LNCaP clone FGC (cell line): ENCODE data around the gene DYRK3.
"Not testable (repeated sequence)": the region's sequence is repeated elsewhere in the genome, so short reads cannot be mapped to it uniquely, and the experiment has no call there.

ENCODE experiments used
- DNase-seq: peaks from one replicate; pipeline ENCODE4 v3.0.0-alpha.2; 2011; ENCODE audit warnings: low read depth
- H3K4me3 ChIP-seq: 2 replicates; pipeline ENCODE4 v1.5.1; 2011; ENCODE audit warnings: mild to moderate bottlenecking, low read depth, low read length, control low read depth
- TF ChIP-seq, protein P1 (sequence below): IDR thresholded peaks from 2 replicates; pipeline ENCODE4 v1.5.1; 2012; ENCODE audit warnings: mild to moderate bottlenecking; ENCODE audit not compliant: control insufficient read depth, insufficient read depth; ENCODE audit errors: extremely low read depth

The DYRK3 gene

DNA sequence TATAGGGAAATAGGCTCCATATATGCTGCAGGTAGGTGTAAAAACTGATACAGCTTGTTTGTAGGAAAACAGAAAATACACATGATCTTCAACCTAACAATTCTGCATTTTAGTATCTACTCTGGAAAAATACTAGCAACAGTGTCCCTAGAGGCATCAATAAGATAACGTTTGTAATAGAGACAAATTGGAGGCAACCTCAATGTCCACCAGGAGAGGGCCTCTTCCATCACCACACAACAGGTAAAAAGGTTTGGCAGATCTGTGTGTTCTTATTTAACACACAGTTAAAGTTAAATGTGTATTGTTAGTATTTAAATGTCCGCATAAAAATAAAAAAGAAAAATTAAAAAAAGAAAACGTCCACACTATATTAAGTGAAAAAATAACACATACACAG, 28.5 kb upstream of the DYRK3 start:
- H3K4me3 ChIP-seq = no peak overlapping the region
- peak; percentile 53 for DNase-seq
- TF ChIP-seq, protein P1, sequence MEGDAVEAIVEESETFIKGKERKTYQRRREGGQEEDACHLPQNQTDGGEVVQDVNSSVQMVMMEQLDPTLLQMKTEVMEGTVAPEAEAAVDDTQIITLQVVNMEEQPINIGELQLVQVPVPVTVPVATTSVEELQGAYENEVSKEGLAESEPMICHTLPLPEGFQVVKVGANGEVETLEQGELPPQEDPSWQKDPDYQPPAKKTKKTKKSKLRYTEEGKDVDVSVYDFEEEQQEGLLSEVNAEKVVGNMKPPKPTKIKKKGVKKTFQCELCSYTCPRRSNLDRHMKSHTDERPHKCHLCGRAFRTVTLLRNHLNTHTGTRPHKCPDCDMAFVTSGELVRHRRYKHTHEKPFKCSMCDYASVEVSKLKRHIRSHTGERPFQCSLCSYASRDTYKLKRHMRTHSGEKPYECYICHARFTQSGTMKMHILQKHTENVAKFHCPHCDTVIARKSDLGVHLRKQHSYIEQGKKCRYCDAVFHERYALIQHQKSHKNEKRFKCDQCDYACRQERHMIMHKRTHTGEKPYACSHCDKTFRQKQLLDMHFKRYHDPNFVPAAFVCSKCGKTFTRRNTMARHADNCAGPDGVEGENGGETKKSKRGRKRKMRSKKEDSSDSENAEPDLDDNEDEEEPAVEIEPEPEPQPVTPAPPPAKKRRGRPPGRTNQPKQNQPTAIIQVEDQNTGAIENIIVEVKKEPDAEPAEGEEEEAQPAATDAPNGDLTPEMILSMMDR = peak; percentile 80

- H3K4me3 ChIP-seq = no peak overlapping the region
- TF ChIP-seq, protein P1 = peak; percentile 90
- DNase-seq = no peak
These were observed 27.1 kb upstream of the DYRK3 start for GRCh38 chr1:206608108-206608698.

DNA sequence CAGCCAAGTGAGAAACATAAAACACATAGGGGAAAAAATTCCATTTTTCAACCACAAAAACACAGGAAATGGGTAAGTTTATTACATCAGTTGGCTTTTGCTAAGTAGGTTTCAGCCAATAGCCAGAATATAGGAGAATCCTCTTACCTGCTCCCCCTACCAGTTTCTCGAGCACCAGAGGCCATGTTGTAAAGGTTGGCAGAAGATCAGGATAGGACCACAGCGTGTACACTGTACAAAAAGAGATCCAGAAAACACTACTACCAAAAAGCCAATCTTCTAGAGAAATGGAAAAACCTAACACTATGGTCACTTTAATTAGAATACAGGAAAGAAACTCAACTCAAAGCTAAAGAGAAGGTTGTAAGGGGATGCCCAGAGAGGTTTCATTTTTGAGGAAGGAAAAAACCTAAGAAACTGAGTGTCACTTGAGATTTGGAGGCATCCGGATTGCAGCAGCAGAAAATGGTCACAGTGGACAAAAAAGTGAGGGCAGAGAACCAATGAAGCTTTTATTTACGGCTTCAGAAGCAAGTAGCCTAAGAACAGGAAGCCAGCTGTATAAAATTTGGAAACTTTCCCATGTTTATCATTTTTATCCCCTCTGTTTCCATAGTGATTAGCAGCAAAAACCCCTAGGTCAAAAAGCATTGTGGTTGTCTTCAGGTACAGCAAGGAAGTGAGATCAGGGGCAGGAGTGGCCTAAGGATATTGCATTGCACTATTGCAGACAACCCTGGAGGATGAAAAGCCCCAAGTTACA, 25.9 kb upstream of the DYRK3 start:
- H3K4me3 ChIP-seq = no peak overlapping the region
- TF ChIP-seq, protein P1 = no peak
- DNase-seq = no peak

DNA sequence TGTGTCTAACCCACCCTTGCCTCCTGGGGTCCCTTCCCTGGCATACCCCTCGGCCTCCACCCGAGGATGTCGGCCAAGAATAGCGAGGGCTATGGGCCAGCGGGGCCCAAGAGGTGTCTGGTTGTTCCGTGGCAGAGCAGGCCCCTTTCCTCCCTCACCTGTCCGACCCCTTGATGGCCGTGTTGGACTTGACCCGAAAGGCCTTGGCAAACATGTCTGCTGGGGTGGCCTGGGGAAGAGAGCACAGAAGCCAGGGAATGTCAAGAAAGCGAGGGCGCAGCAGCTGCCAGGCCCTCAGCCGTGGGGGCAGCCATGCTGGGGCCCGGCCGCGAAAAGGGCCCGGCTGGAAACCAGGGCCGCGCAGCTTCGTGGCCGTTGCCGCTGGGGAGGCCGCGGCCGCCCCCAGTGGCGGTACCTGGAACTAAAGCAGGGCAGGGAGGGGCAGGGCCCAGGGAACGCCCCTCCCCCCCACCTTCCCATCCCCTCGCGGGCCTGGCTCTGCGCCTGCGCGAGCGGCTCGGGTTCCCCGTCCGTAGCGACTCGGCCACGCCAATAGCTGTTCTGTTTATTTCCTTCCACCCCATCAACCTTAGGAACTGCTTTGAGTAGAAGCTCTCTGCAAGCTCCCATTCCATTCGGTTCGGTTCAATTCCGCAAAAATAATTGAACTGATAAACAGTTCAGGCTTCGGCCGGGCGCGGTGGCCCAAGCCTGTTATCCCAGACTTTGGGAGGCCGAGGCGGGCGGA, 23.0 kb upstream of the DYRK3 start, which contains the start of gene EIF2D:
Gene EIF2D (minus strand): TSS at position 337 of the 748 bp plus-strand sequence. CDS start 123 bp downstream, at position 214.
- DNase-seq = peak; percentile 78
- TF ChIP-seq, protein P1 = peak; percentile 96
- peak within 1 kb of the TSS; percentile 77 for H3K4me3 ChIP-seq

DNA sequence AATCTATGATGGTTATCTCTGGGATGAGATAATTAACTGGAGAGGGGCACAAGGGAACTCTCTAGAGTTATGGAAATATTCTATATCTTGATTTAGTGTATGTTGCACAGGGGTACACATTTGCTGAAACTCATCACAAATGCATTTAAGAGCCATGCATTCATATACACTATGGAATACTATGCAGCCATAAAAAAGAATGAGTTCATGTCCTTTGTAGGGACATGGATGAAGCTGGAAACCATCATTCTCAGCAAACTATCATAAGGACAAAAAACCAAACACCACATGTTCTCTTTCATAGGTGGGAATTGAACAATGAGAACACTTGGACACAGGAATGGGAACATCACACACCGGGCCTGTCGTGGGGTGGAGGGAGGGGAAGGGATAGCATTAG, 8.9 kb upstream of the DYRK3 start:
- not testable (repeated sequence) for H3K4me3 ChIP-seq, DNase-seq

GRCh38 chr1:206628916-206629315, 6.4 kb upstream of the DYRK3 start:
- TF ChIP-seq, protein P1 = no peak
- H3K4me3 ChIP-seq = no peak overlapping the region
- DNase-seq = no peak

- no peak overlapping the region for H3K4me3 ChIP-seq
- DNase-seq = peak; percentile 25
- TF ChIP-seq, protein P1 = peak; percentile 51
These were observed 4.2 kb upstream of the DYRK3 start for GRCh38 chr1:206631085-206631509.
